Measurements from ENCODE around the gene SLC34A3.

The SLC34A3 gene

GRCh38 chr9:137228968-137229896 is 1.5 kb upstream of the SLC34A3 start:
- H3K27ac ChIP-seq: no peak overlapping the region
- H3K27me3 ChIP-seq (replicated peaks): no peaks in the 10 kb centered on the region
- no peak for DNase-seq
- H3K36me3 ChIP-seq (replicated peaks): no peaks in the 10 kb centered on the region
- no peak overlapping the region for H3K4me3 ChIP-seq (ENCODE audit: low read depth, low read length)
- TF ChIP-seq, protein P1, sequence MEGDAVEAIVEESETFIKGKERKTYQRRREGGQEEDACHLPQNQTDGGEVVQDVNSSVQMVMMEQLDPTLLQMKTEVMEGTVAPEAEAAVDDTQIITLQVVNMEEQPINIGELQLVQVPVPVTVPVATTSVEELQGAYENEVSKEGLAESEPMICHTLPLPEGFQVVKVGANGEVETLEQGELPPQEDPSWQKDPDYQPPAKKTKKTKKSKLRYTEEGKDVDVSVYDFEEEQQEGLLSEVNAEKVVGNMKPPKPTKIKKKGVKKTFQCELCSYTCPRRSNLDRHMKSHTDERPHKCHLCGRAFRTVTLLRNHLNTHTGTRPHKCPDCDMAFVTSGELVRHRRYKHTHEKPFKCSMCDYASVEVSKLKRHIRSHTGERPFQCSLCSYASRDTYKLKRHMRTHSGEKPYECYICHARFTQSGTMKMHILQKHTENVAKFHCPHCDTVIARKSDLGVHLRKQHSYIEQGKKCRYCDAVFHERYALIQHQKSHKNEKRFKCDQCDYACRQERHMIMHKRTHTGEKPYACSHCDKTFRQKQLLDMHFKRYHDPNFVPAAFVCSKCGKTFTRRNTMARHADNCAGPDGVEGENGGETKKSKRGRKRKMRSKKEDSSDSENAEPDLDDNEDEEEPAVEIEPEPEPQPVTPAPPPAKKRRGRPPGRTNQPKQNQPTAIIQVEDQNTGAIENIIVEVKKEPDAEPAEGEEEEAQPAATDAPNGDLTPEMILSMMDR (IDR thresholded peaks at IDR 0.05; ENCODE audit: low read depth, low read length, missing control alignments): no peak
- in situ Hi-C loops (cut with HindIII; ENCODE audit: low pct_ligation_motif_present, low sequenced_read_pairs): no loop called here

GRCh38 chr9:137229903-137230704 is 597 bp upstream of the SLC34A3 start:
- TF ChIP-seq, protein P1 (IDR thresholded peaks at IDR 0.05; ENCODE audit: low read depth, low read length, missing control alignments): no peak

DNA sequence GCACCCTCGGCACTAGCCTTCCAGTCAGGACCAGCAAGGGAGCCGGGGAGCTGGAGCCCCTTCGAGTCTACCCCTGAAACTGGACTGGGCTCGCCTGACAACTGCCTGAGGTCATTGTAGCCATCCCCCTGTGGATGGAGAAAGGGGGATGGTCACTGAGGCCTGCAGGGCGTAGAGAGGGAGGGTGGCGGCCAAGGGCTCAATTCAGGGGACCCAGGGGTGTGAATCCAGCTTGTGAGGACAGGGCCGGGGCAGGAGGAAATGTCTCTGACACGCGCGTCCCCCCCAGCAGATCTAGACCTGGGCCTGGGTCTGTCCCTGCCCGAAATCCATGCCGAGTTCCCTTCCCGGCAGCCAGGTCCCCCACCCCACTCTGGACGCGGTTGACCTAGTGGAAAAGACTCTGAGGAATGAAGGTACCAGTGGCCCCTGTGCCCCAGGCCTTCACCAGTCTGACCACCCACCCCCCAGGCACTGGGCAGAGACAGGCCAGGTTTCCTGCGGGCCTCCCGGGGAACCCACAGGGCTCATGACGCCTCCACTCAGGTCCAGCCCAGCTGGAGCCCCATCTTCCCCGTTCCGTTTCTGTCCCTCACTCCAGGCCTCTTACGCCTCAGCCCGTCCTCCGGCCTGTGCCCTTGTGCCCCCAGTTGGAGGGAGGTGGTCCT is 805 bp downstream of the SLC34A3 start:
- Histone ChIP-seq H3K27me3 (replicated peaks) (no peaks in the 10 kb centered on the region), H3K27ac (no peak overlapping the region), H3K4me3 (ENCODE audit: low read depth, low read length) (no peak overlapping the region), H3K36me3 (replicated peaks) (no peaks in the 10 kb centered on the region)
- TF ChIP-seq, protein P1 (IDR thresholded peaks at IDR 0.05; ENCODE audit: low read depth, low read length, missing control alignments): no peak
- DNase-seq: no peak
- in situ Hi-C loops (cut with HindIII; ENCODE audit: low pct_ligation_motif_present, low sequenced_read_pairs): no loop called here

More at GRCh38 chr9:137229903-137230704, 597 bp upstream of the SLC34A3 start:
- Histone ChIP-seq H3K4me3 (ENCODE audit: low read depth, low read length) (no peak overlapping the region), H3K27me3 (replicated peaks) (no peaks in the 10 kb centered on the region), H3K27ac (no peak overlapping the region), H3K36me3 (replicated peaks) (no peaks in the 10 kb centered on the region)
- in situ Hi-C loops (cut with HindIII; ENCODE audit: low pct_ligation_motif_present, low sequenced_read_pairs): no loop called here
- no peak for DNase-seq

GRCh38 chr9:137232101-137232500 is 1.4 kb downstream of the SLC34A3 start:
- TF ChIP-seq, protein P1 (IDR thresholded peaks at IDR 0.05; ENCODE audit: low read depth, low read length, missing control alignments): no peak
- in situ Hi-C loops (cut with HindIII; ENCODE audit: low pct_ligation_motif_present, low sequenced_read_pairs): no loop called here
- Histone ChIP-seq H3K4me3 (ENCODE audit: low read depth, low read length) (no peak overlapping the region), H3K27me3 (replicated peaks) (no peaks in the 10 kb centered on the region), H3K36me3 (replicated peaks) (no peaks in the 10 kb centered on the region), H3K27ac (no peak overlapping the region)
- DNase-seq: no peak

DNA sequence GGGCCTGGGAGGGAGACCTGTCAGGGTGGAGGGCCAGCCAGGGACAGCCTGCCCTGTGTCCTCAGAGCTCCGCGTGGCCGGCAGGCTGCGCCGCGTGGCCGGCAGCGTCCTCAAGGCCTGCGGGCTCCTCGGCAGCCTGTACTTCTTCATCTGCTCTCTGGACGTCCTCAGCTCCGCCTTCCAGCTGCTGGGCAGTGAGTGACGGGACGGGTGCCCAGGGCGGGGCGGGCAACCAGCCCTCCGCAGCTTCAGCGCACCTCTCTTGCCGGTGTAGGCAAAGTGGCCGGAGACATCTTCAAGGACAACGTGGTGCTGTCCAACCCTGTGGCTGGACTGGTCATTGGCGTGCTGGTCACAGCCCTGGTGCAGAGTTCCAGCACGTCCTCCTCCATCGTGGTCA is 1.8 kb downstream of the SLC34A3 start:
- H3K27me3 ChIP-seq (replicated peaks): no peaks in the 10 kb centered on the region
- no peak for DNase-seq
- H3K27ac ChIP-seq: no peak overlapping the region
- no peaks in the 10 kb centered on the region for H3K36me3 ChIP-seq (replicated peaks)
- TF ChIP-seq, protein P1 (IDR thresholded peaks at IDR 0.05; ENCODE audit: low read depth, low read length, missing control alignments): no peak
- in situ Hi-C loops (cut with HindIII; ENCODE audit: low pct_ligation_motif_present, low sequenced_read_pairs): no loop called here
- no peak overlapping the region for H3K4me3 ChIP-seq (ENCODE audit: low read depth, low read length)
